T-helper 2 cell treated with Interferon-gamma antibody and Interleukin-4, amounts not matched to agents 100 ng/mL and 5 ng/mL, for 36 hours (primary cell): Measurements from ENCODE around the gene RAD23A. TPM values are rescaled to one million over a fixed set of nuclear protein-coding genes. Genes with fewer than 3 reads are reported as not detected.
"Not testable (repeated sequence)": the region's sequence is repeated elsewhere in the genome, so short reads cannot be mapped to it uniquely, and the experiment has no call there.

ENCODE experiments used
- intact Hi-C: fragments of 100-400 bp; cut with micrococcal nuclease; formaldehyde crosslinking; loops from one replicate; pipeline ENCODE4 v1.15.1; 2023
- total RNA-seq: library from RNA; stranded (reverse); gene quantifications from 2 replicates; pipeline ENCODE4 v1.2.3, GENCODE V29; 2022

The RAD23A gene
- total RNA-seq, 1 donor from 2014 or later = 119 TPM

- intact Hi-C loops = no loop called here
Measured at GRCh38 chr19:12953138-12953798, 7.6 kb downstream of the RAD23A start.

GRCh38 chr19:12953799-12954611, 8.3 kb downstream of the RAD23A start:
- intact Hi-C loops = no loop called here

GRCh38 chr19:12954612-12954962, 8.9 kb downstream of the RAD23A start:
- intact Hi-C loops = no loop called here

- intact Hi-C loops = not testable (repeated sequence)
Measured at GRCh38 chr19:12955575-12955974, 9.9 kb downstream of the RAD23A start.

- intact Hi-C loops = no loop called here
Measured at GRCh38 chr19:12955996-12956395, 10.3 kb downstream of the RAD23A start.

GRCh38 chr19:12956446-12957388, 11.1 kb downstream of the RAD23A start, which contains the start of gene GADD45GIP1:
TSS of gene GADD45GIP1 (minus strand) at chr19:12957223. CDS start at chr19:12957212, 11 bp downstream.
- intact Hi-C loops = no loop called here

GRCh38 chr19:12957389-12957952, 11.8 kb downstream of the RAD23A start:
- intact Hi-C loops = not testable (repeated sequence)

- intact Hi-C loops = no loop called here
Measured at GRCh38 chr19:12959481-12959880, 13.8 kb downstream of the RAD23A start.

- intact Hi-C loops = loop anchor here (1.0 kb wide), 2 partner anchors 20 to 80 kb away; partner anchors contain the start of gene RAD23A
Measured at GRCh38 chr19:12965017-12965811, 19.6 kb downstream of the RAD23A start.

GRCh38 chr19:12965812-12966135, 20.1 kb downstream of the RAD23A start:
- intact Hi-C loops = loop anchor here (1.0 kb wide), 2 partner anchors 20 to 80 kb away; partner anchors contain the start of gene RAD23A

GRCh38 chr19:12967907-12968306, 22.2 kb downstream of the RAD23A start:
- intact Hi-C loops = no loop called here

GRCh38 chr19:12969292-12969988, 23.8 kb downstream of the RAD23A start, which contains the start of gene DAND5:
TSS of gene DAND5 (plus strand) at chr19:12969576. CDS start at chr19:12969661, 85 bp downstream.
- intact Hi-C loops = no loop called here

- intact Hi-C loops = no loop called here
Measured at GRCh38 chr19:12970070-12970820, 24.6 kb downstream of the RAD23A start.

GRCh38 chr19:12973236-12973635, 27.6 kb downstream of the RAD23A start:
- intact Hi-C loops = no loop called here

GRCh38 chr19:12974301-12975220, 28.9 kb downstream of the RAD23A start:
- intact Hi-C loops = no loop called here

GRCh38 chr19:12975221-12975741, 29.6 kb downstream of the RAD23A start:
- intact Hi-C loops = no loop called here

GRCh38 chr19:12976109-12976508, 30.4 kb downstream of the RAD23A start:
- intact Hi-C loops = not testable (repeated sequence)
